Transverse colon (tissue), 4 donors: ENCODE measurements around the gene RIPPLY1. TPM values are rescaled to one million over a fixed set of nuclear protein-coding genes. Genes with fewer than 3 reads are reported as not detected.

Experiments used
- DNase-seq: peaks from one replicate; pipeline ENCODE4 v3.0.0-alpha.2; 2019
- H3K27ac ChIP-seq, 4 donors: fragments of 200-600 bp; sonication (generic); 2 replicates each; pipeline ENCODE4 v1.5.1; 2016 to 2018; ENCODE audit warnings: inconsistent platforms in 4 of 4
- H3K27me3 ChIP-seq: fragments of 200-600 bp; sonication (generic); 2 replicates; pipeline ENCODE4 v1.5.1; 2017; ENCODE audit warnings: inconsistent platforms
- H3K36me3 ChIP-seq, 4 donors: fragments of 200-600 bp; sonication (generic); 2 replicates each; pipeline ENCODE4 v1.5.1; 2017 to 2019; ENCODE audit warnings: inconsistent platforms in 4 of 4
- H3K4me1 ChIP-seq, 4 donors: fragments of 200-600 bp; sonication (generic); 2 replicates each; pipeline ENCODE4 v1.5.1; 2017 to 2020; ENCODE audit warnings: inconsistent platforms in 4 of 4
- H3K4me3 ChIP-seq, 4 donors: fragments of 200-600 bp; sonication (generic); 1 replicate in 1 of 4; 2 replicates in 3 of 4; pipeline versions ENCODE4 v1.5.1 to v1.6.1; 2017 to 2019; ENCODE audit warnings: inconsistent platforms in 4 of 4
- H3K9me3 ChIP-seq, 2 donors: fragments of 200-600 bp; sonication (generic); 2 replicates each; pipeline ENCODE4 v1.5.1; 2017 to 2019; ENCODE audit warnings: inconsistent platforms in 2 of 2
- EP300 ChIP-seq: sonication (generic); formaldehyde crosslinking; IDR thresholded peaks from one replicate; pipeline ENCODE4 v1.6.1; 2017; ENCODE audit warnings: antibody characterized with exemption, low read depth
- POLR2A ChIP-seq: fragments of 450-650 bp; IDR thresholded peaks from one replicate; pipeline ENCODE4 v1.6.1; 2016; ENCODE audit warnings: antibody characterized with exemption, mild to moderate bottlenecking, moderate library complexity
- POLR2AphosphoS5 ChIP-seq, 3 donors: sonication (generic); formaldehyde crosslinking; IDR thresholded peaks; one replicate each; pipeline ENCODE4 v1.6.1; 2016; ENCODE audit warnings: antibody characterized with exemption in 3 of 3
- WGBS, 2 donors: methylation state at CpG; one replicate each; pipeline ENCODE4 v1.1.5; 2018; ENCODE audit warnings: low coverage in 1 of 2; 5-methylcytosine and 5-hydroxymethylcytosine counted together
- in situ Hi-C, 4 donors: fragments of 200-750 bp; cut with MboI; loops; one replicate each; pipeline versions ENCODE4 v1.15.0 to v1.15.1; 2017; ENCODE audit warnings: low sequenced_read_pairs in 3 of 4, low pct_ligation_motif_present in 1 of 4, low pct_unique_long_range_greater_than_20kb in 1 of 4
- intact Hi-C: fragments of 100-400 bp; cut with DNase I; formaldehyde crosslinking; loops from one replicate; pipeline ENCODE4 v1.15.1; 2023; ENCODE audit warnings: low total_unique reads
- total RNA-seq, 4 donors: library from RNA; depleted of rRNA; stranded (reverse); fragments of >200 nt; gene quantifications; one replicate each; pipeline ENCODE4 v1.1.0, GENCODE V29; 2016
- TF ChIP-seq, protein P1 (sequence below), 5 experiments: fragments of 200-600 bp in 3 of 5; fragments of 450-650 bp in 2 of 5; sonication (generic) in 3 of 5; IDR thresholded peaks; 1 replicate in 2 of 5; 2 replicates in 3 of 5; pipeline ENCODE4 v1.5.1; 2016 to 2017; ENCODE audit warnings: antibody characterized with exemption in 5 of 5, inconsistent platforms in 3 of 5, mild to moderate bottlenecking in 2 of 5, moderate library complexity in 1 of 5

RIPPLY1 gene
- total RNA-seq, 4 donors from 2014 or later = not detected

DNA sequence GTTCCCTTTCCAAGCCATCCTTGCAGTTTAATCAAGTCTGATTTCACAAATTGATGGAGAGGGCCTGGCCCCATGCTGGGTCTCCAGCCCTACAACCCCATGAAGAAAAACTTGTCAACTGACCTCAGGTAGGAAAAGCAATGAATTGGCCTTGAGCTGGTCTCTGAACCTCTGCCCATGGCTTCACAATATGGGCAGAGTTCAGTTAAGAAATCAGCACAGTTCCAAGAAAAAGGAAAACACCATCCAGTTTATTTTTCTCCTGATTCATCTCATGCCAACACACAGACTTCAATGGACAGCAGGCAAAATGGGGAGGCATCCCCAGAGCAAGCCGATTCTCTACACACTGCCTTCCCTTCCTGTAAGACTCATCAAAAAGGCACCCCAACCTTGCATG is 3.3 kb downstream of the RIPPLY1 start:
- no peak overlapping the region for H3K27ac ChIP-seq
- WGBS, 2 donors = 80% methylated on average over 1 of the region's 1 CpG; no CpG with 5 or more reads in 1 of the 2 donors
- no peaks in the 10 kb centered on the region for H3K4me1 ChIP-seq
- no peak for DNase-seq
- in situ Hi-C loops (no loop called here), intact Hi-C loops (no loop called here)
- H3K27me3 ChIP-seq = no peaks in the 10 kb centered on the region
- H3K4me3 ChIP-seq = no peak overlapping the region
- no peaks in the 10 kb centered on the region for H3K9me3 ChIP-seq
- TF ChIP-seq, protein P1, sequence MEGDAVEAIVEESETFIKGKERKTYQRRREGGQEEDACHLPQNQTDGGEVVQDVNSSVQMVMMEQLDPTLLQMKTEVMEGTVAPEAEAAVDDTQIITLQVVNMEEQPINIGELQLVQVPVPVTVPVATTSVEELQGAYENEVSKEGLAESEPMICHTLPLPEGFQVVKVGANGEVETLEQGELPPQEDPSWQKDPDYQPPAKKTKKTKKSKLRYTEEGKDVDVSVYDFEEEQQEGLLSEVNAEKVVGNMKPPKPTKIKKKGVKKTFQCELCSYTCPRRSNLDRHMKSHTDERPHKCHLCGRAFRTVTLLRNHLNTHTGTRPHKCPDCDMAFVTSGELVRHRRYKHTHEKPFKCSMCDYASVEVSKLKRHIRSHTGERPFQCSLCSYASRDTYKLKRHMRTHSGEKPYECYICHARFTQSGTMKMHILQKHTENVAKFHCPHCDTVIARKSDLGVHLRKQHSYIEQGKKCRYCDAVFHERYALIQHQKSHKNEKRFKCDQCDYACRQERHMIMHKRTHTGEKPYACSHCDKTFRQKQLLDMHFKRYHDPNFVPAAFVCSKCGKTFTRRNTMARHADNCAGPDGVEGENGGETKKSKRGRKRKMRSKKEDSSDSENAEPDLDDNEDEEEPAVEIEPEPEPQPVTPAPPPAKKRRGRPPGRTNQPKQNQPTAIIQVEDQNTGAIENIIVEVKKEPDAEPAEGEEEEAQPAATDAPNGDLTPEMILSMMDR (IDR thresholded peaks at IDR 0.05) = no peak
- TF ChIP-seq POLR2AphosphoS5 (IDR thresholded peaks at IDR 0.05) = no peak
- no peak for TF ChIP-seq POLR2A
- no peak for TF ChIP-seq EP300
- H3K36me3 ChIP-seq = no peaks in the 10 kb centered on the region

DNA sequence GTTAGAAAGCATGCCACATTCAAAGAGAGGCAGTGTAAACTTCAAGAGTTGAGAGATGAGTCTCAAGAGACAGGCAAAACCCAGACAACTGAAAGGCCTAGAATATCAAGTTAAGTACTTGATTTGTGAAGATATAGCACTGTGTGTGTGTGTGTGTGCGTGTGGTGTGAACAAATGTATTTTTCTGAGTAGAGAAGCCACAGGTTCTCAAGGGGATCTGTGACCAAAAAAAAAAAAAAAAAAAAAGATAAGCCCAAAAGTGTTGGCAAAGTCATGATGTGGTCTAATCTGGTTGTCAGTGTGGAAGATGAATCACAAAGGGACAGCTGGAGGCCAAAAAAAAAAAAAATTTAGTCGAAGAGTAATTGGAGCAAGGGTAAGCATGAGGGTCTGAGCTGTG is 3.9 kb downstream of the RIPPLY1 start:
- WGBS, 2 donors = 54 to 63% methylated on average over 2 of the region's 2 CpGs
- DNase-seq = no peak
- no peaks in the 10 kb centered on the region for H3K27me3 ChIP-seq
- no peak overlapping the region for H3K4me3 ChIP-seq
- no peak overlapping the region for H3K27ac ChIP-seq
- in situ Hi-C loops (no loop called here), intact Hi-C loops (no loop called here)
- no peak for TF ChIP-seq POLR2A
- no peak for TF ChIP-seq POLR2AphosphoS5 (IDR thresholded peaks at IDR 0.05)
- TF ChIP-seq, protein P1 (IDR thresholded peaks at IDR 0.05) = no peak
- no peak for TF ChIP-seq EP300
- no peaks in the 10 kb centered on the region for H3K4me1 ChIP-seq
- H3K36me3 ChIP-seq = no peaks in the 10 kb centered on the region
- no peaks in the 10 kb centered on the region for H3K9me3 ChIP-seq

- H3K4me3 ChIP-seq = no peak overlapping the region
- no peaks in the 10 kb centered on the region for H3K4me1 ChIP-seq
- H3K36me3 ChIP-seq = no peaks in the 10 kb centered on the region
- 7% methylated on average over 1 of the region's 1 CpG; no CpG with 5 or more reads in 1 of the 2 donors for WGBS, 2 donors
- H3K27me3 ChIP-seq = no peaks in the 10 kb centered on the region
- H3K9me3 ChIP-seq = no peaks in the 10 kb centered on the region
- no peak overlapping the region for H3K27ac ChIP-seq
- TF ChIP-seq EP300 (no peak), POLR2AphosphoS5 (IDR thresholded peaks at IDR 0.05) (no peak), POLR2A (no peak)
- TF ChIP-seq, protein P1 (IDR thresholded peaks at IDR 0.05) = peak in 3 of 5 experiments; percentile 25 to 40 (median 26)
- intact Hi-C loops = no loop called here
- in situ Hi-C loops = no loop called here
- no peak for DNase-seq
Measured at GRCh38 chrX:106898462-106898861, 4.7 kb downstream of the RIPPLY1 start.

DNA sequence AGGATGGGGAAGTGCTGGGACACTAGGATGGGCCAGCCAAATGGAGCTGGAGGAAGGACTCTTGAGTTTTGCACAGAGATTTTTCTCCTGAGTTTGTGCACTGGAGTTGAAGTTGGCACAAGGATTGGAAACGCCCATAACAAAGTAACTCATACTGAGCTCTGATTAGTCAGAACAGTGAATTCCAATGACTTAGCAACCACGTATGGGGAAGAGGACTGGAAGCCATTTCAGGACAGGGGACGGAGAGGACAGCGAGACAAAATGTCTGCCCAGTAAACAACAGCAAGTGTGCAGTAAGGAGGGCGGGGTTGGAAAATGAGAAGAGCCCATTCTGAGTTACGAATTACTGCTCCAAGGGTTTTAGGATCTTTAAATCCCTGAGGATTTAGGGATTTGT is 5.9 kb downstream of the RIPPLY1 start:
- TF ChIP-seq EP300 (no peak), POLR2AphosphoS5 (IDR thresholded peaks at IDR 0.05) (no peak), POLR2A (no peak)
- TF ChIP-seq, protein P1 (IDR thresholded peaks at IDR 0.05) = no peak
- Histone ChIP-seq H3K9me3 (no peaks in the 10 kb centered on the region), H3K27ac (no peak overlapping the region), H3K4me3 (no peak overlapping the region), H3K27me3 (no peaks in the 10 kb centered on the region), H3K36me3 (no peaks in the 10 kb centered on the region), H3K4me1 (no peaks in the 10 kb centered on the region)
- no peak for DNase-seq
- in situ Hi-C loops (no loop called here), intact Hi-C loops (no loop called here)
- 64% methylated on average over 6 of the region's 6 CpGs; no CpG with 5 or more reads in 1 of the 2 donors for WGBS, 2 donors
